Activated CD4-positive, alpha-beta T cell treated with anti-CD3 and anti-CD28 coated beads, Interleukin-2, amount 50 U/mL, for 4 hours (primary cell): Measurements from ENCODE around the gene EP300.
"Not testable (repeated sequence)": the region's sequence is repeated elsewhere in the genome, so short reads cannot be mapped to it uniquely, and the experiment has no call there.

Source experiments
- DNase-seq, 2 experiments: peaks; one replicate each; pipeline ENCODE4 v3.0.0-alpha.2; 2020

The EP300 gene

DNA sequence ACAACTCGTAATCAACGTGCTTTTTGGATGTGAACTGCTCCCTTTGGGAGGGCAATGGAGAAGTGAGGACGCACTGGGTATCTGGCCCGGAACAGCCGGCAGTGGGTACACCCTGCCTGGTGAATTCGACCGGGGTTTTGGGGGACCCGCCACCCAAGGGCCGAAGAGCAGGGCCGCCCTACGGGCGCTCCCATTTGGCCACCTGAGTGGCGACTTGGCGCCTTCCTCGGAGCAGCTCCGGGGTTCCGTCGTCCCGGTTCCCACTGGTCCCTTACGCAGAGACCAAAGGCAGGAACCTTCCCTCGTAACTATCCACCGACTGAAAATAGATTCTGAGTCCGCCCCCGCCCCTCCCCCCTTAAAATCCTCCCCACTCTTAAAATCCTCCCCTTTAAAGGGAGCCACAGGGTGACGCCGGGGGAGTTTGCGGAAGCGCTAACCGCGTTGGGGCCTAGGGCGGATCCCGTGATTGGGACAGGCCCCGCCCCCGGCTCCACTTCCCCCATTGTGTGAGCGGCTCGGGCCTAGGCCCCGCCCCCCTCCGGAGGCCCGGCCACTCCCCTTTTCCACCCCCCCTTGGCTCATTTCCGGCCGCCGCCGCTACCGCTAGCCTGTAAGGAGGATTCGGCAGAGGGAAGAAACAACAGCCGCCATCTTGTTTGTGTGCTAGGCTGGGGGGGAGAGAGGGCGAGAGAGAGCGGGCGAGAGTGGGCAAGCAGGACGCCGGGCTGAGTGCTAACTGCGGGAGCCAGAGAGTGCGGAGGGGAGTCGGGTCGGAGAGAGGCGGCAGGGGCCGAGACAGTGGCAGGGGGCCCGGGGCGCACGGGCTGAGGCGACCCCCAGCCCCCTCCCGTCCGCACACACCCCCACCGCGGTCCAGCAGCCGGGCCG is 1.0 kb upstream of the EP300 start:
- DNase-seq = peak; percentile 99

DNA sequence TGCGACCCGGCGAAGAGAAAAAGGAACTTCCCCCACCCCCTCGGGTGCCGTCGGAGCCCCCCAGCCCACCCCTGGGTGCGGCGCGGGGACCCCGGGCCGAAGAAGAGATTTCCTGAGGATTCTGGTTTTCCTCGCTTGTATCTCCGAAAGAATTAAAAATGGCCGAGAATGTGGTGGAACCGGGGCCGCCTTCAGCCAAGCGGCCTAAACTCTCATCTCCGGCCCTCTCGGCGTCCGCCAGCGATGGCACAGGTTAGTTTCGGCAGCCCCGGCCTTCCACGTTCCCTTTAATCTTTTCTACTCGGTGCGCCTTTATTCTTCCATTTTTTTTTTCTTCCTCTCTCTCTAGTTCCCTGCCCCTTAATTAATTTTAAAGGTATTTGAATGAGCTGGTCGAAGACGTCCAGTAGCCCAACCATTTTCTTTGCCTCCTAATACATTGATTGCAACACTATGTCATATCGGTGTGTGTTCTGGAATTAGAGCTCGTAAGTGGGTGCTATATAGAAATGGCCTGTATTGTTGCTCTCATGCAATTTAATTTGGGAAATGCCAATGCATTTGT is 537 bp downstream of the EP300 start:
- no peak for DNase-seq

DNA sequence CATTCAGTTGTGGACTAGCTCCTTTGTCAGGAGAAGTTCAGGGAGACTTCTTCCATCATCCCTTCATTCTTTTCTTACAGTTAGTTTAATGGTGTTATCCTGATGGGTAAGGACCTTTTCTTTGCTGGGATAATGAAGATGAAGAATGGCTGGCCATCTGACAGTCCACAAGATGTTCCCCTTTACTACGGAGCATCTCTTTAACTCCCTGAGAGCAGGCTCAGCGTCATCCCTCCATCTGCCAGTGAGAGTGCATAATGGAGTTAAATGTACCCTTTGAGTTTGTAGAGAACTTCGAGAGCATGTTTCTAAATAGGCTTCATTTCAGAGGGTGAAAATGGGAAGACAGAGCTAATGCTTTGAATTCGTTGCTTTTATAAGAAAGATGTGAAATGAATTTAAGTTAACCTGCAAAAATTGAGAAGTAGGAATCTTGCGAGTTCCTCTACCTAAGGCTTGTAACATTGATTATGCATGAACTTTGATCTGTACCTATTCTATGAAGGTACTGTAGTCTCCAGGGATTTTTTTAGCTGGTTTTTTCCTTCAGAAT is 1.7 kb downstream of the EP300 start:
- DNase-seq = no peak

DNA sequence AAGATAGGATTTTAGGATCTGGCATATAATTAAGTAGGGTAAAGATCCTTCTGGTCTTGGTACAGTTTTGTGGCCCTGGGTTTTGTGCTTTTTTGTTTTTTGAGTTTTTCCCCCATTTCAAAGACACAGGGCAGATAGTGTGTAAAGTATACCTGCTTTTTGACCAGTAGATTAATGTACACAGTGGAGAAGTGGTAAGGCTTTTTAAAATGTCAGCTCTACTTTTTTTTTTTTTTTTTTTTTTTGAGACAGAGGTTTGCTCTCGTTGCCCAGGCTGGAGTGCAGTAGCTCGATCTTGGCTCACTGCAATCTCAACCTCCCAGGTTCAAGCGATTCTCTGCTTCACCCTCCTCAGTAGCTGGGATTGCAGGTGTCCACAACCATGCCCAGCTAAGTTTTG is 4.0 kb downstream of the EP300 start:
- DNase-seq = no peak

DNA sequence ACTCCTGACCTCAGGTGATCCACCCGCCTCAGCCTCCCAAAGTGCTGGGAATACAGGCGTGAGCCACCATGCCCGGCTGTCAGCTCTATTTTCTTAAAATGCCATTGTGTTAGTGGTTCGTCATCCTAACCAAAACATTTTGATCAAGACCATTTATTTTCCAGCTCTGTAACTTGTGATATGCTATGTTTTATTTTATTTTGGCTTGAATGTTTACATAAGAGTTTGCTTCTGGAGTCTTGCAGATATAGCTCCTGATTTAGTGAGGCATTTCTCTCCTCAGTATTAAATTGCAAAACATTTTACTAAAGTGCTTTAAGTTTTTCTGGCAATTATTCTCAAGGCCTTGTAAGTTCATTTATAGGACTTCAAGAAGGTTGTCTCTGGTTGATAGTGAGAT is 4.4 kb downstream of the EP300 start:
- DNase-seq = no peak

DNA sequence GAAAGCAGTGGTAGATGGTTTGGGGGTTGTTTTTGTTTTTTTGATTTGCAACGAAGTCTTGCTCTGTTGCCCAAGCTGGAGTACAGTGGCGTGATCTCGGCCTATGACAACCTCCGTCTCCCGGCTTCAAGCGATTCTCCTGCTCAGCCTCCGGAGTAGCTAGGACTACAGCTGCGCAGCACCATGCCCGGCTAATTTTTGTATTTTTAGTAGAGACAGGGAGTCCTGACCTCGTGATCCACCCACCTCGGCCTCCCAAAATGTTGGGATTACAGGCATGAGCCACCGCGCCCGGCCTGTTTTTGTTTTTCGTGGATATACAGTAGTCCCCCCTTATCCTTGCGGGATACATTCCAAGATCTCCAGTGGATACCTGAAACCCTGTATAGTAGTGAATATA is 6.6 kb downstream of the EP300 start:
- no peak for DNase-seq

DNA sequence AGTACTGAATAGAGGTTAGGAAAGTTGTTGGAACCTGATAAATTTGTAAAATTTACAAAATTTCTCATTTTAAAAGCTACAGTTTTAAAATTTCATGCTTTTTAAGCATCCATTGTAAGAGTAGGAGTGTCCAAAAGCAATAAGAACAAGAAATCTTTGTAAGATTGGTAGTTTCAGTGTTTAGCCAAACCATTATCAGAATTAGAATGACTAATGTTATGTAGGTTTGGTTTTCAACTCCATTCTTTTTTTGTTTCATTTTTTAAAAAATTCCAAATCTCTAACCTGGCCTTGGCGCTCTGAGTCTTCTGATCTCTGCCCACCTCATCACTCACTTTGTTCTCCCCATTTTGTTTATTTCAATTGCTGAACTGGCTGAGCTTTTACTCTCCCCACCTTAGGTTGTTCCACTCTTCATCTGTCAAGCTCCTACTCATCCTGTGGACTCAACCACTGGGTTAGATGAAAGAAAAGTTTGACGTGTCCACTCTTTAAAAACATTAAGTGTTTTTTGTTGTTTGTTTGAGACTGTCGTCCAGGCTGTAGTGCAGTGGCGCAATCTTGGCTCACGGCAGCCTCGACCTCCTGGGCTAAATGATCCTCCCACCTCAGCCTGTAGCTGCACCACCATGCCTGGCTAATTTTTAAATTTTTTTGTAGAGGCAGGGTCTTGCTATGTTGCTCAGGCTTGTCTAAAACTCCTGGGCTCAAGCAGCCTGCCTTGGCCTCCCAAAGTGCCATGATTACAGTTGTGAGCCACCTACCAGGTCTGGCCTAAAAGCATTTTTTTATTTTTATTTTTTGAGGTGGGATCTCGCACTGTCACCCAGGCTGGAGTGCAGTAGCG is 14.0 kb downstream of the EP300 start:
- no peak for DNase-seq

DNA sequence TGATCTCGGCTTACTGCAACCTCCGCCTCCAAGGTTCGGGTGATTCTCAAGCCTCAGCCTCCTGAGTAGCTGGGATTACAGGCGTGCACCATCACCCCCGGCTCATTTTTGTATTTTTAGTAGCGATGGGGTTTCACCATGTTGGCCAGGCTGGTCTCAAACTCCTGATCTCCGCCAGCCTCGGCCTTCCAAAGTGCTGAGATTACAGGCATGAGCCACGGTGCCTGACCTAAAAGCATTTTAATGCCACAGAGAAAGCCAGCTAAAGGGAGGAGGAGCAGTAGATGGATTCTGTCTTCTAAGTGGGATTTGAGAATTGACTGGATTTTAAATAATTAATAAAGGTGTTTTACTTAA is 14.6 kb downstream of the EP300 start:
- DNase-seq = not testable (repeated sequence)

DNA sequence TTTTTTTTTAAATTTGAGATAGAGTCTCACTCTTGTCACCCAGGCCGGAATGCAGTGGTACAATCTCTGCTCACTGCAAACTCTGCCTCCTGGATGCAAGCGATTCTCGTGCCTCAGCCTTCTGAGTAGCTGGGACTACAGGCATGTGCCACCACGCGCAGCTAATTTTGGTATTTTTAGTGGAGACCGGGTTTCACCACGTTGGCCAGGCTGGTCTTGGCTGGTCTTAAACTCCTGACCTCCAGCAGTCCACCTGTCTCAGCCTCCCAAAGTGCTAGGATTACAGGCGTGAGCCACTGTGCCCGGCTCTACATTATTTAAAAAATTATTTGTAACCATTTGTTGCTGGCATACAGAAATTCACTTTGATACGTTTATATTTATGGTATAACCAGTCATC is 18.6 kb downstream of the EP300 start:
- DNase-seq = no peak

DNA sequence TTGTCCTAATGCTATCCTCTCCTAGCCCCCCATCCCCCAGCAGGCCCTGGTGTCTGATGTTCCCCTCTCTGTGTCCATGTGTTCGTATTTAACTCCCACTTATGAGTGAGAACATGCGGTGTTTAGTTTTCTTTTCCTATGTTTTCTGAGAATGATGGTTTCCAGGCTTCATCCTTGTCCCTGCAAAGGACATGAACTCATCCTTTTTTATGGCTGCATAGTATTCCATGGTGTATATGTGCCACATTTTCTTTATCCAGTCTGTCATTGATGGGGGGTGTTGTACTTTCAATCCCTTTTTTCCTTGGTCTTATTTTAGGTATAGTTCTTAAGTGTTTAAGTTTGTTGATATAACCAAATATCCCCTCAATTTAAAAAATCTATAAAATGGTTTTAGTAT is 23.9 kb downstream of the EP300 start:
- DNase-seq = no peak

DNA sequence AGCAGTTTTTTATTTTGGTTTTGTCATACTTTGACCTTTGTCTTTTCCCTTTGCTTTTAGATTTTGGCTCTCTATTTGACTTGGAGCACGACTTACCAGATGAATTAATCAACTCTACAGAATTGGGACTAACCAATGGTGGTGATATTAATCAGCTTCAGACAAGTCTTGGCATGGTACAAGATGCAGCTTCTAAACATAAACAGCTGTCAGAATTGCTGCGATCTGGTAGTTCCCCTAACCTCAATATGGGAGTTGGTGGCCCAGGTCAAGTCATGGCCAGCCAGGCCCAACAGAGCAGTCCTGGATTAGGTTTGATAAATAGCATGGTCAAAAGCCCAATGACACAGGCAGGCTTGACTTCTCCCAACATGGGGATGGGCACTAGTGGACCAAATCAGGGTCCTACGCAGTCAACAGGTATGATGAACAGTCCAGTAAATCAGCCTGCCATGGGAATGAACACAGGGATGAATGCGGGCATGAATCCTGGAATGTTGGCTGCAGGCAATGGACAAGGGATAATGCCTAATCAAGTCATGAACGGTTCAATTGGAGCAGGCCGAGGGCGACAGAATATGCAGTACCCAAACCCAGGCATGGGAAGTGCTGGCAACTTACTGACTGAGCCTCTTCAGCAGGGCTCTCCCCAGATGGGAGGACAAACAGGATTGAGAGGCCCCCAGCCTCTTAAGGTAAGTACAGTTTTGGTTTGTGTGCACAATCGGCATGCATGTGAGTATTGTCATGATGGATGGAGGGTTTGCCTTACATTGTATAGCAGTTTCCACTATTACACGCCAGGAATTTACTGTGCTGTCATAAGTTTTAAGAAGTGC is 25.0 kb downstream of the EP300 start:
- no peak for DNase-seq

DNA sequence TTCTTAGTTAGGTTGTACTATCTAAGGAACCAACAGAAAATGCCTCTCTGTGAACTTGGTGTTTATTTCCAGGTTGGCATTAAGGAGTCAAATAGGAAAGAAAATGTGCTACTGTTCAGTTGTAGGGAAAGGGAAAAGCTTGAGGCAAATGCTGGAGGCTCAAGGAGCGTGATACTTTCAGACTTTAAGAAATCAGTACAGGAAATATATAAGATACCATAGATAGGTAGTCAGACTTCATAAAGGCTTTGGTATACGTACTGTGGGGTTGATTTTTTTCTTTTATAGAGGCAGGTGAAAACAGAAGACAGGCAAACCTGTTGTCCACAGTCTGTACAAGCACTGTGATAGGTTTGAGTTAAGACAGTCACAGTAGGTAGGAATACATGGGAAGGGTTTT is 30.8 kb downstream of the EP300 start:
- DNase-seq = no peak

DNA sequence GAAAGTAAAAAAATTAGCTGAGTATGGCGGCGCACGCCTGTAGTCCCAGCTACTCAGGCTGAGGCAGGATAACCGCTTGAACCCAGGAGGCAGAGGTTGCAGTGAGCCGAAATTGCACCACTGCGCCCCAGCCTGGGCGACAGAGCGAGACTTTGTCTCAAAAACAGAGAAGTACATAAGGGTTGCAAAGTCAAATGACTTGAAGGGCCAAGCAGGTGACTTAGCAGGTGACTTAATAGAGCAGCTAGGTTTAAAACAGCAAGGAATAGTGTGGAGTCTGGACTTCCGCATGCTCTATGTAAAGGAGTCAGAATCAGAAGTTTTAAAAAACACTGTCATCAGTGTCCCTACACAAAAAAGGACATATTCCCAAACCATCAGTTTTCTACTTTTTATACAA is 31.7 kb downstream of the EP300 start:
- no peak for DNase-seq

DNA sequence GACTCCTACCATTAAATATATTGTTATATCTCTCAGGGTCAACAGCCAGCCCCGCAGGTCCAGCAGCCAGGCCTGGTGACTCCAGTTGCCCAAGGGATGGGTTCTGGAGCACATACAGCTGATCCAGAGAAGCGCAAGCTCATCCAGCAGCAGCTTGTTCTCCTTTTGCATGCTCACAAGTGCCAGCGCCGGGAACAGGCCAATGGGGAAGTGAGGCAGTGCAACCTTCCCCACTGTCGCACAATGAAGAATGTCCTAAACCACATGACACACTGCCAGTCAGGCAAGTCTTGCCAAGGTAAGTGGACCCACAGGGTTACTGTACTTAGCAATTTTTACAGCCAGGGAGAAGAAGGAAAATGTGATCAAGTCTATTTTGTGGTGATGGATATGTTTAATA is 35.1 kb downstream of the EP300 start:
- no peak for DNase-seq

DNA sequence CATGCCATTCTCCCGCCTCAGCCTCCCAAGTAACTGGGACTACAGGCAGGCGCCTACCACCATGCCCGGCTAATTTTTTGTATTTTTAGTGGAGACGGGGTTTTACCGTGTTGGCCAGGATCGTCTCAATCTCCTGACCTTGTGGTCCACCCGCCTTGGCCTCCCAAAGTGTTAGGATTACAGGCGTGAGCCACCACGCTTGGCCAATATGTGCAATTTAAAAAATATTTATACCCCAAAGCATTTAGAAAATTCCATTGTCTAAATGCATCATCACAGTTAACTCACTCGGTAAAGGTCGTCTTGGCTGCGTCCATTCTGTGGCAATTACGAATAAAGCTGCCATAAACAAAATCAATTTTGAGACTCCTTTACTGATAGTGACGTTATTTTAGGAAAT is 36.2 kb downstream of the EP300 start:
- no peak for DNase-seq

DNA sequence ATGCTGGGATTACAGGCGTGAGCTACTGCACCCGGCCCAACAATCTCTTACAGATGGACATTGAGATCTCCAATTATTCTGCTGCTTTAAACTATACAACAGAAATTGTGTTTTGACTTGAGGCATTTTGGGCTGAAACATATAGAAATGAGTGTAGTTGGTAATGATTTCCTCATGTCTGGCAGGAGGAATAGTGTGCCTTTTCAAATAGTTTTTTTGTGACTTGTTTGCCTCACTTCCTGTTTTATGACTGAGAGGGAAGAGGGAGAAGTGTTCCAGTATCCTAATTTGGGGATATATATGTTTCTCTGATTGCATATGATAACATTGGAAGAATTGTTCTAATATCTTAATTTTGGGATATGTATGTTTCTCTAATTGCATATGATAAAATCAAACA is 40.2 kb downstream of the EP300 start:
- DNase-seq = no peak

DNA sequence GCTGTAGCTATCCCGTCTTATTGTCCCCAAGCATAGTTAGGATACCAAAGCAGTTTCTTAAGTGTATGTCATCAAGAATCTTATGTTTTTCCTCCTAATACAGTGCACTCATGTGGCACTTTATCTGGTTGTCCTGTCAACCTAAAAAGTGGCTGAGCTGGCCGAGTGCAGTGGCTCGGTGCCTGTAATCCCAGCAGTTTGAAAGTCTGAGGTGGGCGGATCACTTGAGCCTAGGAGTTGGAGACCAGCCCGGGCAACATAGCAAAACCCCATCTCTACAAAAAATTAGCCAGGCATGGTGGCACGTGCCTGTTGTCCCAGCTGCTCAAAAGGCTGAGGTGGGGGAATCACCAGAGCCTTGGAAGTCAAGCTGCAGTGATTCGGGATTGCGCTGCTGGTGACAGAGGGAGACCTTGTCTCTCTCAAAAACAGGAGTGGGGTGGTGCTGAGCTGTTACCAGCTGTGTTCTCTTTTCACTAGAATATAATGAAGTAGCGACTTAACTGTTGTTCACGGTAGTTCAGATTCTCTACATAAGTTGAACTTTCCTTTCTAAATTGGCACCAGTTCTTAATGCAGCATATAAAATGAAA is 48.1 kb downstream of the EP300 start:
- DNase-seq = no peak

DNA sequence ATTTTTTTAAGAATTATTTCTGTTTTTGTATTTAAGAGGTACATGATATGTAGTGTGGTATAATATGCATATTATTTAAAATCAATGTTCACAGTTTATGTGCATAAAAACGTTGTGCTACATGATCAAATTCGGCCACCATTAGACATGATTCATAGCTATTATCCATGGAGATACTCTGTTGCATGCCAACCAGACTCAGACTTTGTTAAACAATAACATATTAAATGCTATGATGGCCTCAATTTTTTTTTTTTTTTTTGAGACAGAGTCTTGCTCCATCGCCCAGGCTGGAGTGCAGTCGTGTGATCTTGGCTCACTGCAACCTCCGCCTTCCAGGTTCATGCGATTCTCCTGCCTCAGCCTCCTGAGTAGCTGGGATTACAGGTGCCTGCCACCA is 53.5 kb downstream of the EP300 start:
- DNase-seq = not testable (repeated sequence)

DNA sequence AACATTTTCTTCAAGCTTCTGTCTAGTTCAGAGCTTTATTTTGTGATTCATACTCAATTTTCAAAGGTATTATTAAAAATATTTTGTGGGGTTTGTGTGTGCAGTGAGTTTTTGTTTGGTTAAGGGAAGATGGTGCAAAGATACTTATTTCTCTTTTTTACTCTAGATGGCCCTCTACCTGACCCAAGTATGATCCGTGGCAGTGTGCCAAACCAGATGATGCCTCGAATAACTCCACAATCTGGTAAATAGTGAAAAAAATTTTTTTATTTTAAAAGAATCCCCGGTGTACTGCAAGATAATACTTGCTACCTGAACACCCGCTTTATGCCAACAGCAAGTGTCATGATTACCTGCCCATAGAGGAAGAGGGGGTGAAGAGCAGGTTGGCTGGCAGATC is 54.2 kb downstream of the EP300 start:
- no peak for DNase-seq

DNA sequence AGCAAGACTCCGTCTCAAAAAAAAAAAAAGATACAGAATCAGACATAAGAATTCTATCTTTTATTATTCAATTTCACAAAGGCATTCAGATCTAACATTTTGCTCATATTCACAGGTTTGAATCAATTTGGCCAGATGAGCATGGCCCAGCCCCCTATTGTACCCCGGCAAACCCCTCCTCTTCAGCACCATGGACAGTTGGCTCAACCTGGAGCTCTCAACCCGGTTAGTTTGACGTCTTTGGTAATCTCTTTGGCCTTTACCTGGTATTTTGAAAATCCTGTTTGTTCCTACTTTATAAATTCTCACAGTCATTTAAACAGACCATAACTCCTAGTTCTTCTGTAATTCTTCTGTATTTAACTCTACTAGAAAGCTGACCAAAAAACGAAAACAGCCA is 55.3 kb downstream of the EP300 start:
- DNase-seq = no peak

DNA sequence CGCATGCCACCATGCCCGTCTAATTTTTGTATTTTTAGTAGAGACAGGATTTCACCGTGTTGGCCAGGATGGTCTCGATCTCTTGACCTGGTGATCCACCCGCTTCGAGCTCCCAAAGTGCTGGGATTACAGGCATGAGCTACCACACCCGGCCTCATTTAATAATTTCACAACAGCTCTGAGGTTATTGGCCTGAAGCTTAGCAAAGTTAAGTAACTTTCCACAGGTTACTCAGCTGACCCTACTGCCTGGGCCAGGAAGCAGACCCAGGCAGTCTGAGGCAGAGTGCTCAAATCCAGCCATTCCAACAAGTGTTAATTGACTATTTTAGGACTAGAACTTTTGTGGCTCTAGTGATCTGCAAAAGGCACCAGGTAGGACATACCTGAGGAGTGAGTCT is 60.5 kb downstream of the EP300 start:
- no peak for DNase-seq

DNA sequence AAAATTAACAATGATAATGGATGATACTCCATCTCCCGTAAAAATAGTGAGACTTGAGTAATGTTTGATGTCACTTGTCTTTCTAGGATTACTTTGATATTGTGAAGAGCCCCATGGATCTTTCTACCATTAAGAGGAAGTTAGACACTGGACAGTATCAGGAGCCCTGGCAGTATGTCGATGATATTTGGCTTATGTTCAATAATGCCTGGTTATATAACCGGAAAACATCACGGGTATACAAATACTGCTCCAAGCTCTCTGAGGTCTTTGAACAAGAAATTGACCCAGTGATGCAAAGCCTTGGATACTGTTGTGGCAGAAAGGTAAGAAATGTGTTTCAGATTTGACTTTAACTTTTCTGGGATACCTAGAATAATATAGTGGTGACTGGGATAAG is 64.7 kb downstream of the EP300 start:
- no peak for DNase-seq
